HepG2 (cell line): ENCODE data around the gene CES2. TPM values are rescaled to one million over a fixed set of nuclear protein-coding genes. Genes with fewer than 3 reads are reported as not detected.

Source experiments
- DBP ChIP-seq: sonication (generic); formaldehyde crosslinking; IDR thresholded peaks from 2 replicates; pipeline ENCODE4 v1.4.0; 2020; ENCODE audit warnings: missing genetic modification reagents; ENCODE audit errors: not compliant biosample characterization
- E2F5 ChIP-seq: sonication (generic); formaldehyde crosslinking; conservative IDR thresholded peaks from 2 replicates; pipeline ENCODE4 v1.4.0; 2020; ENCODE audit warnings: missing genetic modification reagents
- GATAD1 ChIP-seq: IDR thresholded peaks from 2 replicates; pipeline ENCODE4 v1.6.1; 2016; ENCODE audit warnings: missing genetic modification reagents, missing compliant biosample characterization
- IRF2 ChIP-seq: IDR thresholded peaks from 2 replicates; pipeline ENCODE4 v1.6.1; 2018; ENCODE audit warnings: missing genetic modification reagents, missing compliant biosample characterization
- KIAA2018 ChIP-seq: sonication (generic); formaldehyde crosslinking; IDR thresholded peaks from 2 replicates; pipeline ENCODE4 v1.5.0; 2020; ENCODE audit warnings: mild to moderate bottlenecking, missing genetic modification reagents, borderline replicate concordance
- KLF9 ChIP-seq: IDR thresholded peaks from 2 replicates; pipeline ENCODE4 v1.6.1; 2016; ENCODE audit warnings: low read depth
- NCOA1 ChIP-seq: sonication (generic); formaldehyde crosslinking; IDR thresholded peaks from 2 replicates; pipeline ENCODE4 v1.9.0; 2021; ENCODE audit warnings: missing genetic modification reagents
- PLRG1 ChIP-seq: fragments of 450-650 bp; conservative IDR thresholded peaks from 2 replicates; pipeline ENCODE4 v1.6.1; 2016
- SETDB1 ChIP-seq: sonication (generic); formaldehyde crosslinking; IDR thresholded peaks from 2 replicates; pipeline ENCODE4 v1.5.1; 2020; ENCODE audit warnings: missing genetic modification reagents, mild to moderate bottlenecking, borderline replicate concordance
- SMARCE1 ChIP-seq: fragments of 450-650 bp; IDR thresholded peaks from 2 replicates; pipeline ENCODE4 v1.6.1; 2017; ENCODE audit warnings: borderline replicate concordance
- SMC3 ChIP-seq: IDR thresholded peaks from 2 replicates; pipeline ENCODE4 v1.6.1; 2011; ENCODE audit warnings: low read length, improper control_type of control experiment
- SOX13 ChIP-seq, 3 experiments: fragments of 450-650 bp in 1 of 3; sonication (generic) in 1 of 3; formaldehyde crosslinking in 1 of 3; IDR thresholded peaks in 2 of 3; conservative IDR thresholded peaks in 1 of 3; 2 replicates each; pipeline versions ENCODE4 v1.5.0 to v1.6.1; 2016 to 2020; ENCODE audit warnings: antibody characterized with exemption in 1 of 3, mild to moderate bottlenecking in 1 of 3, missing compliant biosample characterization in 1 of 3, missing genetic modification reagents in 1 of 3, moderate library complexity in 1 of 3
- TCF7 ChIP-seq: sonication (generic); IDR thresholded peaks from 2 replicates; pipeline ENCODE4 v1.6.1; 2016; ENCODE audit warnings: antibody characterized with exemption, low read depth
- ZNF629 ChIP-seq: sonication (generic); formaldehyde crosslinking; conservative IDR thresholded peaks from 2 replicates; pipeline ENCODE4 v1.5.0; 2020; ENCODE audit warnings: missing genetic modification reagents
- ZNF709 ChIP-seq: sonication (generic); formaldehyde crosslinking; IDR thresholded peaks from 2 replicates; pipeline ENCODE4 v1.5.0; 2020; ENCODE audit warnings: mild to moderate bottlenecking, missing genetic modification reagents
- ZNF768 ChIP-seq: sonication (generic); formaldehyde crosslinking; IDR thresholded peaks from 2 replicates; pipeline ENCODE4 v1.4.0; 2020; ENCODE audit warnings: missing genetic modification reagents
- ZNF839 ChIP-seq: sonication (generic); formaldehyde crosslinking; IDR thresholded peaks from 2 replicates; pipeline ENCODE4 v1.4.0; 2020; ENCODE audit warnings: missing genetic modification reagents, mild to moderate bottlenecking, borderline replicate concordance
- polyA plus RNA-seq, 8 experiments: library from polyadenylated mRNA; depleted of rRNA in 3 of 8; stranded (reverse) in 7 of 8; unstranded in 1 of 8; fragments of >200 nt; fragmentation: Illumina TruSeq in 4 of 8; extraction: Trizol in 4 of 8; gene quantifications; 2 replicates each; pipeline versions ENCODE4 v1.2.1 to v1.2.3, GENCODE V29; 2011 to 2016; ENCODE audit warnings: low read depth in 4 of 8, missing spikeins in 1 of 8, mixed read lengths in 1 of 8; ENCODE audit not compliant: insufficient read depth in 1 of 8
- total RNA-seq, 5 experiments: library from RNA; depleted of rRNA; stranded (reverse); fragments of >200 nt; fragmentation: Illumina TruSeq; extraction: Trizol; gene quantifications; 2 replicates each; pipeline ENCODE4 v1.2.3, GENCODE V29; 2016; ENCODE audit warnings: low read depth in 1 of 5
- TF ChIP-seq, protein P1 (sequence below): sonication (generic); formaldehyde crosslinking; IDR thresholded peaks from 2 replicates; pipeline ENCODE4 v1.9.0; 2022; ENCODE audit warnings: missing genetic modification reagents, mild to moderate bottlenecking, borderline replicate concordance

Gene CES2
- total and polyA plus RNA-seq, 2 of the 13 experiments (the other 11 are each of a cell fraction or from before 2014, with no cell fraction given): 50.6 to 63.8 TPM

DNA sequence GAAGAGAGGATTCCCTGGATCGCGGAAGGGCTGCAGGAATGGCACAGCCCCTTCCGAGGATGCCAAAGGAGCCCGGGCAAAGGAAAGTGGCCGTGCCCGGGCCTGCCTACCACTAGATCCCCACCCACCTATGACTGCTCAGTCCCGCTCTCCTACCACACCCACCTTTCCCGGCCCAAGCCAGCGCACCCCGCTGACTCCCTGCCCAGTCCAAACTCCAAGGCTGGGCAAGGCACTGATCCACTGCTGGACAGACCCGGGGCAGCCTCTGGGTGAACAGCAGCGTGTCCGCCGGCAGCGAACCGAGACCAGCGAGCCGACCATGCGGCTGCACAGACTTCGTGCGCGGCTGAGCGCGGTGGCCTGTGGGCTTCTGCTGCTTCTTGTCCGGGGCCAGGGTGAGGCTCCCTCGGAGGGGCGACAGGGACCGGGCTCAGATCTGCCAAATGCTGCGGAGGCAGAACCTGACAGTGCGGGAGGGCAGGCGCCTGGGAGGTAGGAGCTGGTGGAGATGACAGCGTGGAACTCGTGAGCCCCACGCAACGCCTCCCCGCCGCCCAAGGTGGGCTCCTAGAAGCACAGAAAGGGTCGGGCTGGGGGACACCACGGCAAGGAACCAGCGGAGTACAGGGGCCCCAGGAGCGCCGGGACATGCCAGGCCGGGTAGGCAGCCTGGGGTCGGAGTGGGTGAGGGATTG, at the start of gene CES2 (continued):
- no peak for TF ChIP-seq KIAA2018 (CRISPR knock-in tag)
- no peak for TF ChIP-seq SETDB1
- peak; percentile 73; the same call in 1 of the 2 replicates for TF ChIP-seq IRF2 (CRISPR knock-in tag)
- TF ChIP-seq SMC3: no peak
- TF ChIP-seq SMARCE1: no peak
- no peak for TF ChIP-seq E2F5 (CRISPR knock-in tag)
- no peak for TF ChIP-seq PLRG1
- peak; percentile 99 for TF ChIP-seq KLF9
- TF ChIP-seq ZNF839: no peak
- TF ChIP-seq, protein P1, sequence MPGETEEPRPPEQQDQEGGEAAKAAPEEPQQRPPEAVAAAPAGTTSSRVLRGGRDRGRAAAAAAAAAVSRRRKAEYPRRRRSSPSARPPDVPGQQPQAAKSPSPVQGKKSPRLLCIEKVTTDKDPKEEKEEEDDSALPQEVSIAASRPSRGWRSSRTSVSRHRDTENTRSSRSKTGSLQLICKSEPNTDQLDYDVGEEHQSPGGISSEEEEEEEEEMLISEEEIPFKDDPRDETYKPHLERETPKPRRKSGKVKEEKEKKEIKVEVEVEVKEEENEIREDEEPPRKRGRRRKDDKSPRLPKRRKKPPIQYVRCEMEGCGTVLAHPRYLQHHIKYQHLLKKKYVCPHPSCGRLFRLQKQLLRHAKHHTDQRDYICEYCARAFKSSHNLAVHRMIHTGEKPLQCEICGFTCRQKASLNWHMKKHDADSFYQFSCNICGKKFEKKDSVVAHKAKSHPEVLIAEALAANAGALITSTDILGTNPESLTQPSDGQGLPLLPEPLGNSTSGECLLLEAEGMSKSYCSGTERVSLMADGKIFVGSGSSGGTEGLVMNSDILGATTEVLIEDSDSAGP (CRISPR knock-in tag): peak; percentile 72
- 0 out of 2 replicates have a peak, but pooled peaks have one; percentile 31 for TF ChIP-seq ZNF629
- no peak for TF ChIP-seq DBP (CRISPR knock-in tag)
- TF ChIP-seq ZNF768: peak; percentile 91
- peak; percentile 60; the same call in 1 of the 2 replicates for TF ChIP-seq GATAD1 (CRISPR knock-in tag)
- TF ChIP-seq SOX13 (IDR thresholded peaks at IDR 0.05): no peak
- peak in 1 of 2 experiments; percentile 49; a peak in 1 of 4 replicates for TF ChIP-seq SOX13 (CRISPR knock-in tag; conservative IDR thresholded peaks at IDR 0.05 in 1 of 2, IDR thresholded peaks at IDR 0.05 in 1 of 2)
- no peak for TF ChIP-seq NCOA1 (CRISPR knock-in tag)
- TF ChIP-seq ZNF709 (CRISPR knock-in tag): peak; percentile 48; the same call in 1 of the 2 replicates
- TF ChIP-seq TCF7: no peak
